GM19395 (cell line): ENCODE results near the gene KCTD7.
"Not testable (repeated sequence)": the region's sequence is repeated elsewhere in the genome, so short reads cannot be mapped to it uniquely, and the experiment has no call there.

Source experiments
- ATAC-seq: cut with Tn5 transposase; IDR thresholded peaks from one replicate; pipeline ENCODE4 v1.9.1; 2021; ENCODE audit warnings: mild to moderate bottlenecking, moderate library complexity; ENCODE audit not compliant: unreplicated experiment

KCTD7 gene

DNA sequence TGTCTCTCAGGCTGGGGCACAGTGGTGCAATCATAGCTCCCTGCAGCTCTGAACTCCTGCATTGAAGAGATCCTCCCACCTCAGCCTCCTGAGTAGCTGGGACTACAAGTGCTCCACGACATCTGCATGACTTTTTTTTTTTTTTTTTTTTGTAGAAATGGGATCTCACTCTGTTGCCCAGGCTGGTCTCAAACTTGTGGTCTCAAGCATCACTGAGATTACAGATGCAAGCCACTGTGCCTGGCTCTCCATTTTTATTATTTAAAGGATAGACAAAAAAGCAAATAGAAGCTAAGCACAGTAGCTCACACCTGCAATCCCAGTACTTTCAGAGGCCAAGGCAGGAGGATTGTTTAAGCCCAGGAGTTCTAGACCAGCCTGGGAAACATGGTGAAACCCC is 13.0 kb upstream of the KCTD7 start:
- ATAC-seq: no peak

- no peak for ATAC-seq
Measured at GRCh38 chr7:66617295-66617694, 11.4 kb upstream of the KCTD7 start.

DNA sequence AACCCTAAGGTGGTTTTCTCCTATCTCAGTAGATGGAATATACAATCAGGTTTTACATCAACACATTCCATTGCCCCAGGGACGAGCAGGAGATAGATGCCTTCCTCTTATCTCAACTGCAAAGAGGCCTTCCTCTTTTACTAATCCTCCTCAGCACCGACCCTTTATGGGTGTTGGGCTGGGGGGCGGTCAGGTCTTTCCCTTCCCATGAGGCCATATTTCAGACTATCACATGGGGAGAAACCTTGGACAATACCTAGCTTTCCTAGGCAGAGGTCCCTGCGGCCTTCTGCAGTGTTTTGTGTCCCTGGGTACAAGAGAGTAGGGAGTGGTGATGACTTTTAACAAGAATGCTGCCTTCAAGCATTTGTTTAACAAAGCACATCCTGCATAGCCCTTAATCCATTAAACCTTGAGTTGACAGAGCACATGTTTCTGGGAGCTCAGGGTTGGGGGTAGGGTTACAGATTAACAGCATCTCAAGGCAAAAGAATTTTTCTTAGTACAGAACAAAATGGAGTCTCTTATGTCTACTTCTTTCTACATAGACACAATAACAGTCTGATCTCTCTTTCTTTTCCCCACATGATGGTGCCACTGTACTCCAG is 9.2 kb upstream of the KCTD7 start:
- not testable (repeated sequence) for ATAC-seq

DNA sequence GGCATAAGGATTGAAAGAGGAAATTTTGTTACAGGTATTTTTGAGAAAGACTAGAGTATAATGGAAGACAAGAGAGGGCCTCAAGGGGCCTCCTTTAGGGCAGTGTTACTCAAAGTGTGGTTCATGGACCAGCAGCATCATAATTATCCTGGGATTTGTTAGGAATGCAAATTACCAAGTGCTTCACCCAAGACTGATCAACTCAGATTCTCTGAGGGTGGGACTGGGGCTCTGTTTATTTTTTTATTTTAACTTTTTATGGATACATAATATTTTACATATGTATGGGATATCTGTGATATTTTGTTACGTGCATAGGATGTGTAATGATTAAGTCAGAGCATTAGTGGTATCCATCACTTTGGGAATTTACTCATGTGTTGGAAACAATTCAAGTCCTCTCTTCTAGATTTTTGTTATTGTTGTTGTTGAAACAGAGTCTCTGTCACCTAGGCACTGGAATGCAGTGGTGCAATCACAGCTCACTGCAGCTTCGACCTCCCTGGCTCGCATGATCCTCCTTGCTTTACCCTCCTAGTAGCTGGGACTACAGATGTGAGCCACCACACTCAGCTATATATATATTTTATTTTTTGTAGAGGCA is 2.2 kb upstream of the KCTD7 start:
- no peak for ATAC-seq

GRCh38 chr7:66627151-66627681 is 1.5 kb upstream of the KCTD7 start:
- ATAC-seq: no peak

- peak; percentile 8 for ATAC-seq
Measured at GRCh38 chr7:66627881-66628360, 760 bp upstream of the KCTD7 start.

GRCh38 chr7:66629222-66630062 is 761 bp downstream of the KCTD7 start:
- no peak for ATAC-seq

DNA sequence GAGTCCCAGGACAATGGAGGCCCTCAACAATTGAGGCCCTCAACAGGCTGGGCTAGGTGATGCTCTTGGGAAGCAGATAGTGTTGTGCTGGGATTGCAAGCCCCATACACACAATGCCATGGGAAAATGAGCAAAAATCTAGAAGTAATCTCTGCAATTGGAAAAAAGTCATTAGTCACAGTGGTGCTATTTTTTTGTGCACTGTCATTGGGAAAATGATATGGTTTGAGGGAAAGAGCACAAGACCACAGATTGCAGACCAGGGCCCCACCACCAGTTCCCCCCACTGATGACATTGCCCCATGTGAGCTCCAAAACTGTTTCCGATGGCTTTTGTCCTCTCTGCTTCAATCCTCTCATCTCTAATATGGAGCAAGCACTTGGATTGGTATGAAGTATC is 1.9 kb downstream of the KCTD7 start:
- ATAC-seq: no peak

DNA sequence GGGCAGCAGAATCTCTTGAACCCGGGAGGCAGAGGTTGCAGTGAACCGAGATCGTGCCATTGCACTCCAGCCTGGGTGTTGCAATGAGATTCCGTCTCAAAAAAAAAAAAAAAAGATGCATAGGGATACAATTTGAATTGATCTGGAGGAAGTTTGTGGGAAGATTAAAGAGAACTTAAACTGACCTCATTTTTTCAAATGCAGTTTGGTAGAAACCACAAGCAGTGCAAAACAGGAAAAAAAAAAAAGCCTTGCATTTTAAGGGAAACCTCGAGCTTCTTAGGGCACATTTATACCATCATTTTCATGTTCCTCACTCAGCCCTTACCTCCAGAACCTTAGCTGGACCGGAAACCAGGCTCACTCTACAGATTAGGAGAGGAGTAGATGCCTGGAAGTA is 2.8 kb downstream of the KCTD7 start:
- ATAC-seq: no peak

DNA sequence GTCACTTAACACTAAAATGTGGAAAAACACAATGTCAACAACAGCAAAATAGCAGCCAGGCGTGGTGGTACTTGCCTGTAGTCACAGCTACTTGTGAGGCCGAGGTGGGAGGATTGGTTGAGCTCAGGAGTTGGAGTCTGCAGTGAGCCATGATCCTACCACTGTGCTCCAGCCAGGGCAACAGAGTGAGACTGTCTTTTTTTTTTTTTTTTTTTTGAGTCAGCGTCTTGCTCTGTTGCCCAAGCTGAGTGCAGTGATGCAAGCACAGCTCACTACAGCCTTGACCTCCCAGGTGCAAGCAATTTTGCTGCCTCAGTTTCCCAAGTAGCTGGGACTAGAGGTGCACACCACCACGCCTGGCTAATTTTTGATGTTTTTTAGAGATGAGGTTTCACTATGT is 6.1 kb downstream of the KCTD7 start:
- no peak for ATAC-seq

DNA sequence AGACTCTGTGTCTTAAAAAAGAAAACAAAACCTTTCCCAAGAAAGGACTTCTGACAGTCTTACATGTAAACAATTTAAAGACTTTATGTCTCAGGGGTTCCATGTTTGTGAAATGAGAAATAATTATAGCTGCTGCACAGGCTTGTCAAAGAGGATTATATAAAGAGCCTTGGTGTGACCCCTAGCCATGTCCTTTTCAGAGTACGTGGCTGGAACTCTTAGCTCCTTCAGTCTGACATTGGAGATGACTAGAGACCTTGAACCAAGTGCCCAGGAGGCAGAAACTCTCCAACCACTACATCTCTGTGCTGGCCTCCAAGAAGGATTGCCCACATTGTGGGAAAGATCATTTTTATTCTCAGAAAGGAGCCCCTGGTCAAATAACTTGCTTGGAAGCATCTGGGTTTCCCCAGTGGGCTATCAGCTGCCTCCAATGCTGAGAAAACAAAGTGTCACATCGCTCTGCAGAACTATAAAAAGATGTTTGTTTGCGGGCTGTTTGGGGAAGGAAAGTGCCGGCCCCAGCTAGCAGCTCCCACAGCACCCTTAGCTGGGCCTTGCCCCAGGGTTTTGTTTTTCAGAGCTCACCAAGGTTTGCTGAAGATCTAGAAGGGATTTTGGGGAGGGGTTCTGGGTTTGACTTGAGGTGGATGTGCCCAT is 6.8 kb downstream of the KCTD7 start:
- not testable (repeated sequence) for ATAC-seq

- ATAC-seq: not testable (repeated sequence)
Measured at GRCh38 chr7:66635982-66636546, 7.4 kb downstream of the KCTD7 start.

GRCh38 chr7:66638309-66639099 is 9.8 kb downstream of the KCTD7 start:
- ATAC-seq: no peak

- ATAC-seq: no peak
Measured at GRCh38 chr7:66639773-66640172, 11.1 kb downstream of the KCTD7 start.

GRCh38 chr7:66640802-66641525 is 12.3 kb downstream of the KCTD7 start:
- ATAC-seq: no peak

DNA sequence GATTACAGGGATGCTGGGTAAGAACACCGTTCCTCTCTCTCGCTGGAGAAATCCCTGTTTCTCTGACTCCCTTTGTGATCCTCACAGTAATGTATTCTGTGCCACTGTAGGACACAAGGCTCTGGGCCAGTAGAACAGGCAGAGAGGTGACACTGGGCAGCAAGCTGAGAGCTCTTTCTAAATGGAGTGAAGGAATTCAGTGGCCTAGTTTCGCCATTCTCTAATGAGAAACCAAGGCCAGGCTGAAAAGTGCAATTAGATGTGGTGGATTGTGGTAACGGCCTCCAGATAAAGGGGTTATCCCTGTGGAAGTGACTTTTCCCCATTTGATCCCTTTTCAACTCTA is 12.8 kb downstream of the KCTD7 start:
- no peak for ATAC-seq

DNA sequence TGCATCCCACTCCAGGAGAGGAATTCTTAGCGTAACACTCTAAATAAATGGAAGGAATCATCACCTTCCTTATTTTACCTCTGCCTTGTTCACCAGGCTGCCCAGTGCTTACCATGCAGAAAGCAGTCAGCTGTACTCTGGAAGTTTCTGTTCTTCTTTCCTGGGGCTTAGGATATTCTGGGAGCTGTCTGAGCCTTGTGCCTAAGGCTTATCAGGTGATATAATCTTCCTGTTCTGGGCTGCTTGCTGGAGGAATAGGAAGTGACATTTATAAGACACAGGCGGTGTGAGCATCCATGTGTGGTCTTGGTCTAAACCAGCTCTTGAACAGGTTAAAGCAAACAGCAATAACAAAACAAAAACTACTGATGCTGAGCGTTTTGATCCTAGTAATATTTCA is 13.5 kb downstream of the KCTD7 start:
- ATAC-seq: no peak

DNA sequence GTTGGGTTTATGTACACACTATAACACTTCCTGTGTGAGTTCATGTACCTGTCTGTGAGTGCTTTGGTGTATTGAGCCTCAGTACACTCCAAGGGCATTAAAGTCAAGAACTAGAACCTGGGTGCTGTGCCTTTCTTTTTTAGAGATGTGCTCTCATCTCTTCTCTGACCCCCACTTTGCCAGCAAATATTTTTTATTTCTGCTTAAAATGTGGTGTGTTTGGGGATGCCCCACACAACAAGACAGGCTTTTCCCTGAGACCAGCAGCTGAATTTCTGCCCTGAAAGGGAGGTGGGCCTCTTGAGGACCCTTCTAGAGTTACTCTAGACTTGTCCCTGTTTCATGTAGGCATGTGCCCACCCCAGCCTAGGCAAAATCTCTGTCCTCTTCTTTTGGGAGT is 14.3 kb downstream of the KCTD7 start:
- ATAC-seq: no peak

DNA sequence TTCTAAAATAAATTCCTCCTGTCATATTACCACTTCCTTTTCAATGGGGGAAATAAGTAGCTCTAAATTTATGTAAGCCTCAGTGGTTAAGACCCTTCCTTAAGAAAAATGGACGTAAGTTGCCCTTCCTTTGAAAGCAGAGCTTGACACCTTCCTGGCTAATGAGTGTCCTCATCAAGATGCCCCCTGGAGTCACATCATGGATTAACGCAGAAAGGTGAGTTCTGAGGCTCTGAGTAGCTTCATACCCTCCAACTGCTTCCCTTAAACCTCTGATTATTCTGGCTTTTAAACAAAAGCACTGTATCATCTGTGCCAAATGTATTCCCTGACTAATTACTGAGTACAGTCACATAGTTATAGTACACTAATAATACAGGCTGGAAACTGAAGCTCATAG is 14.7 kb downstream of the KCTD7 start:
- ATAC-seq: no peak

GRCh38 chr7:66651026-66651425 is 22.3 kb downstream of the KCTD7 start:
- not testable (repeated sequence) for ATAC-seq
